OCI-LY3 (cell line): ENCODE measurements around the gene PEX16.

ENCODE experiments used
- H2AFZ ChIP-seq: fragments of 200-600, 300-600 bp; shearing (Covaris generic); 2 replicates; pipeline ENCODE4 v1.6.0; 2014; ENCODE audit warnings: antibody characterized with exemption, low read depth, low read length
- H3K27ac ChIP-seq: fragments of 200-600, 300-600 bp; sonication (generic); 2 replicates; pipeline ENCODE4 v1.5.1; 2014; ENCODE audit warnings: mild to moderate bottlenecking, low read length, moderate library complexity, mixed read lengths
- H3K27me3 ChIP-seq: fragments of 200-600, 300-600 bp; sonication (generic); 2 replicates; pipeline ENCODE4 v1.6.1; 2014; ENCODE audit warnings: low read depth, low read length, mixed read lengths
- H3K36me3 ChIP-seq: fragments of 200-600, 300-600 bp; sonication (generic); replicated peaks from 2 replicates; pipeline ENCODE3; 2014; ENCODE audit warnings: low read depth, low read length, mixed read lengths
- H3K4me1 ChIP-seq: fragments of 300-600, 200-600 bp; sonication (generic); 2 replicates; pipeline ENCODE4 v1.6.1; 2014; ENCODE audit warnings: low read length, mixed read lengths
- H3K4me2 ChIP-seq: fragments of 200-600, 300-600 bp; sonication (generic); 2 replicates; pipeline ENCODE4 v1.6.1; 2014; ENCODE audit warnings: low read length, mixed read lengths
- H3K4me3 ChIP-seq: fragments of 300-600, 200-600 bp; sonication (generic); 2 replicates; pipeline ENCODE4 v1.5.1; 2014; ENCODE audit warnings: antibody characterized with exemption, mild to moderate bottlenecking, low read length, moderate library complexity
- H3K79me2 ChIP-seq: fragments of 300-600, 200-600 bp; shearing (Covaris generic); 2 replicates; pipeline ENCODE4 v1.6.1; 2014; ENCODE audit warnings: mild to moderate bottlenecking, low read length, mixed read lengths
- H3K9ac ChIP-seq: fragments of 300-600, 200-600 bp; shearing (Covaris generic); 2 replicates; pipeline ENCODE4 v1.6.0; 2014; ENCODE audit warnings: mild to moderate bottlenecking, low read length, moderate library complexity
- H3K9me3 ChIP-seq: fragments of 200-600, 300-600 bp; shearing (Covaris generic); 2 replicates; pipeline ENCODE4 v1.6.1; 2014; ENCODE audit warnings: low read length, mixed read lengths; ENCODE audit not compliant: insufficient read depth
- H4K20me1 ChIP-seq: fragments of 200-600, 300-600 bp; sonication (generic); 2 replicates; pipeline ENCODE4 v1.6.1; 2016; ENCODE audit warnings: low read length, mixed read lengths; ENCODE audit not compliant: insufficient read depth
- CTCF ChIP-seq: fragments of 200-600, 300-600 bp; sonication (generic); IDR thresholded peaks from 2 replicates; pipeline ENCODE4 v1.5.1; 2014; ENCODE audit warnings: antibody characterized with exemption, low read length, low read depth
- EZH2phosphoT487 ChIP-seq: fragments of 200-600 bp; shearing (Covaris generic); IDR thresholded peaks from 2 replicates; pipeline ENCODE4 v1.6.1; 2018; ENCODE audit warnings: antibody characterized with exemption, mixed run types, low read depth

Gene PEX16

DNA sequence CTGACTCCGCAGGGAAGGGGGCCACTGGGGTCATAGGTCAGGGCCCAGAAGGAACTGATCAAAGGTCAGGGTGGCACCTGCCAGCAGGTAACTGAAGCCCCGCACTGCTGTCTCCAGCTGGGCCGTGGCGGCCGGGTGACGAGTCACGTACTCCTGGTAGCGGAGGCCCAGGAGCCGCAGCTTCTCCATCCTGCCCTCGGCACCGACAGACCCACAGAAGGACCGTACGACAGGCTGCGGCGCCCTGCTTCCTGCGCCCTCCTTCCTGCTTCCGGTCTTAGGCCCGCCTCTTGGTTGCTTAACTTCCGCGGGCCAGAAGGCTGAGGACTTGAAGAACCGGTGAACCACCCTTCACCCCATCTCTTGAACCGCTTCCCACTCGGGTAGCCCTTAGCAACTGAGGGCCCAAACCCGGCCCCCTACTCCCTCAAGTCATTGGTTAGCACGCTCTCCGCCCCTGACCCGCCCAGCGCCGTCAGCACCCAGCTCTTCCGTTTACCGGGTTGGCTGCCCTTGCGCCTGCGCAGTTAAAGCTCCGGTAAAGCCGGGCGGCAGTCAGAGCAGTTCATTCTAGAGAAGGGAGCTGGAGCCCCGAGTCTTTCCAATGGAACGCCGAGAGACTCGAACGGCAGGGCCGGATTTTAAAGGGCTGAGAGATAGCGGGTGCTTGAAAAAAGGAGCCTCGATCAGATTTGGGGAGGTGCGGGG, at the start of gene PEX16:
TSS of gene PEX16 (minus strand) at position 255 of the 708 bp plus-strand sequence. CDS start at position 189, 66 bp downstream.
- peaks cover 11% of the 10 kb centered on the region for H3K36me3 ChIP-seq
- no peaks in the 10 kb centered on the region for H4K20me1 ChIP-seq
- peak within 1 kb of the TSS; percentile 86 for H3K9ac ChIP-seq
- H3K4me2 ChIP-seq: peak within 1 kb of the TSS; percentile 87
- H2AFZ ChIP-seq: peak within 1 kb of the TSS; percentile 70
- H3K27me3 ChIP-seq: no peaks in the 10 kb centered on the region
- H3K79me2 ChIP-seq: peaks cover 18% of the 10 kb centered on the region
- TF ChIP-seq EZH2phosphoT487 (no peak), CTCF (no peak)
- H3K9me3 ChIP-seq: no peaks in the 10 kb centered on the region
- peak within 1 kb of the TSS; percentile 95 for H3K4me3 ChIP-seq
- H3K4me1 ChIP-seq: peaks cover 8% of the 10 kb centered on the region; the same call in 1 of the 2 replicates
- H3K27ac ChIP-seq: peak within 1 kb of the TSS; percentile 81

- H3K9ac ChIP-seq: no peak overlapping the region
- no peaks in the 10 kb centered on the region for H3K9me3 ChIP-seq
- H3K4me1 ChIP-seq: 0 out of 2 replicates have a peak, but pooled peaks cover 3% of the 10 kb centered on the region
- no peak overlapping the region for H3K27ac ChIP-seq
- no peaks in the 10 kb centered on the region for H3K27me3 ChIP-seq
- H3K4me3 ChIP-seq: no peak overlapping the region
- H2AFZ ChIP-seq: no peak overlapping the region
- TF ChIP-seq EZH2phosphoT487 (no peak), CTCF (peak; percentile 94)
- peaks cover 13% of the 10 kb centered on the region for H3K36me3 ChIP-seq
- H3K79me2 ChIP-seq: no peaks in the 10 kb centered on the region
- 0 out of 2 replicates have a peak, but pooled peaks cover 4% of the 10 kb centered on the region for H4K20me1 ChIP-seq
- H3K4me2 ChIP-seq: peak overlapping the region; percentile 38
Measured at GRCh38 chr11:45964911-45965389, 47.3 kb upstream of the PEX16 start.

GRCh38 chr11:45961751-45962240, 44.1 kb upstream of the PEX16 start:
- Histone ChIP-seq H3K27me3 (no peaks in the 10 kb centered on the region), H3K4me2 (no peak overlapping the region), H3K4me1 (0 out of 2 replicates have a peak, but pooled peaks cover 3% of the 10 kb centered on the region), H4K20me1 (0 out of 2 replicates have a peak, but pooled peaks cover 4% of the 10 kb centered on the region), H3K9me3 (no peaks in the 10 kb centered on the region), H3K36me3 (peaks cover 14% of the 10 kb centered on the region), H2AFZ (no peak overlapping the region), H3K4me3 (no peak overlapping the region), H3K79me2 (no peaks in the 10 kb centered on the region), H3K9ac (no peak overlapping the region), H3K27ac (no peak overlapping the region)
- TF ChIP-seq CTCF (no peak), EZH2phosphoT487 (no peak)

DNA sequence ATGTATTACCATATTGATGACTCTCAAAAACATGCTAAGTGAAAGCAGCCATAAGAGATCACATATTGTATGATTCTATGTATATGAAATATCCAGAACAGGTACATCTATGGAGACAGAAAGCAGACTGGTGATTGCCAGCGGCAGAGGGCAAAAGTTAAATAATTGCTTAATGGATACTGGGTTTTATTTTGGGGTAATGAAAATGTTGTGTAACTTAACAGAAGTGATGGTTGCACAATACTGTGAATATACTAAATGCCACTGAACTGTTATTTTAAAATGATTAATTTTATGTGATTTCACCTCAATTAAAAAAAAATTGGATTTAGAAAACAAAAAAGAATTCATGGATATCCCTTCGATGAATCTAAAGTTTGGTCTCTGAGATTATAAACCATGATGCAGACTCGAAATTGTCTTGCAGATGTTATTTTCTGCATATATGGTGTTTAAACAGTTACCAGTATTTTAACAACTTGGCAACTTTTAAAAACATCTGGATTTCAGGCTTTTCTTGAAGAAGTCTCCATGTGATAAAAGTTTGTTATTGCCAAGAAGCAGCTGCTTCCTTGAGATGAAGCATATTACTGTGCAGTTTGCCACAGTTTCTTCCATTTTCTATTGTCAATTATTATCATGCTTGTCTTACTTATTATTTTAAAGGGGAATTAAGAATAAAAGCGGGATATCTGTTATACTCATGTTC, 42.9 kb upstream of the PEX16 start:
- no peak for TF ChIP-seq EZH2phosphoT487
- TF ChIP-seq CTCF: no peak
- H3K27ac ChIP-seq: no peak overlapping the region
- H3K36me3 ChIP-seq: peaks cover 19% of the 10 kb centered on the region
- H2AFZ ChIP-seq: no peak overlapping the region
- no peaks in the 10 kb centered on the region for H3K79me2 ChIP-seq
- H3K9ac ChIP-seq: no peak overlapping the region
- no peaks in the 10 kb centered on the region for H3K9me3 ChIP-seq
- no peak overlapping the region for H3K4me2 ChIP-seq
- no peak overlapping the region for H3K4me3 ChIP-seq
- no peaks in the 10 kb centered on the region for H3K27me3 ChIP-seq
- H4K20me1 ChIP-seq: 0 out of 2 replicates have a peak, but pooled peaks cover 4% of the 10 kb centered on the region
- H3K4me1 ChIP-seq: 0 out of 2 replicates have a peak, but pooled peaks cover 3% of the 10 kb centered on the region
